Stimulated activated CD4-positive, alpha-beta T cell treated with anti-CD3 and anti-CD28 coated beads, Interleukin-15, amount 100 ng/mL, for 48 hours (primary cell): ENCODE data around the gene FBXW11.
"Not testable (repeated sequence)": the region's sequence is repeated elsewhere in the genome, so short reads cannot be mapped to it uniquely, and the experiment has no call there.

Experiments
- DNase-seq, 2 donors: peaks; one replicate each; pipeline ENCODE4 v3.0.0-alpha.2; 2020; ENCODE audit warnings: low read depth in 2 of 2

The FBXW11 gene

DNA sequence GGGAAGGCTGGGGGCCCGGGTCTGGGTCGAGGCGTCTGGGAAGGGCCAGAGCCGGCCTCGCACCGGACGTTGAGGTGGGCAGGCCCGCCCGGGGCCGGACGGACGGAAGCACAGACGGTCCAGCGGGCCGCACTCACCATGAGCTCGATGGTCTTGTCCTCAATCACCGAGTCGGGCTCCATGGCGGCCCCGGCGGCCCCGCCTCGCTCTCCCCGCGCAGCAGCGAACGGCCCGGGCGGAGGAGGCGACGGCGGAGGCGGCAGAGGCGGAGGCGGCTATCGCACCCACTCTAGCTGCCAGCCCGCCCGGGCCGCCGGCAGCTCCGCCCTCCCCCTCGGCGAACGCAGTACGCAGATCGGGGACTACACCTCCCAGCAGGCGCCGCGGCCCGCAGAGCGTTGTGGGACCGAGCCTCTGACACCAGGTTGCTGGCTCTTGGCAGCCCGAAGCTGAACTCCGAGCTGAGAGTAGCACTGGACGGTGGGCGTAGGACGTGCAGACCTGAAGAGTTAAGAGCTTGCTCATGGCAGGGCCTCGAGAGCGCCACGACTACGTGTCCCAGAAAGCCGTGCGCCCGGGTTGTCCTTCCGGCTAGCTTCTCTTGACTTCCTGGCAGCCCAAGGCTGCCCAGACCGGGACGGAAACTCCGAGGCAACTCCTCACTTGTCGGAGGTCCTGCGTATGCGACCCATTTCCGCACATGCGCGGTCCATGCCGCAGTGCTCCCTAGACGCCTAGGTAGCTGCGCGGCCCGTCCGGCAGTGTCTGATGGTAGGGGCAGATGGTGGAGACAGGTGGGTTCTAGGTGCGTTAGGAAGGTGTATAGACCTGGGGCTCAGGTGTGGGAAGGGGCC, at the start of gene FBXW11:
TSS of gene FBXW11 (minus strand) at position 318 of the 854 bp plus-strand sequence. CDS start at position 182, 136 bp downstream.
- DNase-seq, result peak; percentile 94 to 96

DNA sequence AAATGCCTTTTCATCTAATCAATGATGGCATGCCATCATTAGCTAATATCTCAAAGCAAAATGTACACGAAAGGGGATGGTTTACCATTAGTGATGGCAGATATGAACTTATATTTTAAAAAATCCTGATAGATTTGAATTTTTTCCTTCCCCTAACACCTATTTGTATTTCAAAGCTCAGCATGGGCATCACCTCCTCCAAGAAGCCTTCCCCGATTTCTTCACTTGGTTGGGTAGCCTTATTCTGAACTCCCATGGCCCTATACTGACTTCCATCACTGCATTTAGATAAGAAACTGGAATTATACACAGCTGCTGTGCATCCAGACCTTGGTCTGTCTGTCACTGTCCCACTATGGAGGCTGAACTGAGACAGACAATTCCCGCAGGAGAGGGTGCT, 49.6 kb upstream of the FBXW11 start:
- DNase-seq, result no peak

DNA sequence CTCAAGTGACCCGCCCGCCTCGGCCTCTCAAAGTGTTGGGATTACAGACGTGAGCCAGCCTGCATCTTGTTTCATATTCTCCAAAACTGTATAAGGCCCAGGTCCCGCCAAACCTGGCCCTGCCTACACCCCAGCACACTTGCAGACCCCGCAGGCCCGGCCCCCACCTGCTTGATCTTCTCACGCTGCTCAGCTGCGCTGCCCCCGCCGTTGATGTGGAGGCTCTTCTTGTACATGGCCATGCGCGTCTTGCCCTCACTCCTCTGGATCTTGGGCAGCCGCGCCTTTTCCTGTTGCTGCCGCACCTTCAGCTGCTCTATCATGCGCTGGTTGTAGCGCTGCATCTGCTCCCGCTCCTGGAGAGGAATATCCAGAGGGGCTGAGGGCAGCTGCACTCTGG, 49.0 kb upstream of the FBXW11 start:
- DNase-seq, result no peak

DNA sequence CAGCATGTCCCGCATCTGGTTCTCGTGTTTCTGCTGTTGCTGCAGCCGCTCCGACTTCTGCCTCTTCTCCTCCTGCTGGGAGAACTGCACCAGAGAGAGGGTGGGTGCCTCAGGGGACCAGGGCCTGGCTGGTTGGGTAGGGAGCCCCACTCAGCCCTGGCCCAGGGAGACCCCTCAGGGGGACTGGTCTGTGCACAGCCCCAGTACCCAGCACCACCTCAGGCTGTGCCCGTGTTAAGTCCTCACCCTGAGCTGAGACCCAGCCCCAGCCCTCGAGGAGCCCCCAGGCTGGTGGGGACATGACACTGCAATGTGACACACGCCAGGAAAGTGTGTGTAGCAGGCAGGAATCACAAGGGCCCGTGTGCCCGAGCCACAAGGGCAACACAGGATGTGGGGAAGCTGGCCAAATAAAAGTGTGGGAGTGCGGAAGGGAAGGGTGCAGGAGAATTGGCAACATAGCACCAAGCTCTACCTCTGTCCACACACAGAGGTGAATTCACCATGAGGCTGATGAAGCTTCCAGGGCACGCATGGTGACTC, 48.2 kb upstream of the FBXW11 start:
- DNase-seq, result no peak

DNA sequence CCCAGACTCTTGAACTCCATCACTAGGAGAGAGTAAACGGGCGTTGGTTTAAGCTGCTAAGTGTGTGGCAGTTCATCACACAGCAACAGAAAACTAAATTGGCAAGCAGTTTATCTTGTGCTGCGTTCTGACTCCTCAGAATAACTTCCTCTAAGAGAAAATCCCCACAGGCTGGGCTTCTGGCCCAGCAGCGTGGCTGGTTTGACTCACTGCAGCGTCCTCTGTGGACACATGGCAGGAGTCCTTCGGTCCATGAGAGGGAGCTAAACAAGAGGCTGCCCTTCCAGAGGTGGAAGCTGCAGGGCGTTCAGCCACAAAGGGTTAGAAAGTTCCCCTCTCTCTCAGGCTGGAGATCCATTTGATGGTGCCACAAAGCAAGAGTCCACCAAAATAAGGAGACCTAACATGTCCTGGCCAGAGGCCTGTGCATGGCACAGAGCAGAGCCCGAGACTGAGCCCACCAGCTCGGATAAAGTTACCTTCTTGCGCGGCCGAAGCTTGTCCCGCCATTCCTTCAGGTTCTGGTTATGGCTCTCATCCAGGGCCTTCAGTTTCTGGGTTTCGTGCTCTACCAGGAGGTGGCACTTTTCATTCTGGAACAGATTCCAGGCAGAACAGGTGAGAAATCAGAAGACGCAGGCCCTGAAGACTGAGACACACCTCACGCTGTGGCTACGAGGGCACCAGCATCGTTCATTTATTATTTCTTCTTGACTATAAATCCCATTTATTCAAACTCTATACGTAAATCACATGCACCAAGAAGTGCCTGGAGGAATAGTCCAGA, 46.2 kb upstream of the FBXW11 start:
- DNase-seq, result no peak

DNA sequence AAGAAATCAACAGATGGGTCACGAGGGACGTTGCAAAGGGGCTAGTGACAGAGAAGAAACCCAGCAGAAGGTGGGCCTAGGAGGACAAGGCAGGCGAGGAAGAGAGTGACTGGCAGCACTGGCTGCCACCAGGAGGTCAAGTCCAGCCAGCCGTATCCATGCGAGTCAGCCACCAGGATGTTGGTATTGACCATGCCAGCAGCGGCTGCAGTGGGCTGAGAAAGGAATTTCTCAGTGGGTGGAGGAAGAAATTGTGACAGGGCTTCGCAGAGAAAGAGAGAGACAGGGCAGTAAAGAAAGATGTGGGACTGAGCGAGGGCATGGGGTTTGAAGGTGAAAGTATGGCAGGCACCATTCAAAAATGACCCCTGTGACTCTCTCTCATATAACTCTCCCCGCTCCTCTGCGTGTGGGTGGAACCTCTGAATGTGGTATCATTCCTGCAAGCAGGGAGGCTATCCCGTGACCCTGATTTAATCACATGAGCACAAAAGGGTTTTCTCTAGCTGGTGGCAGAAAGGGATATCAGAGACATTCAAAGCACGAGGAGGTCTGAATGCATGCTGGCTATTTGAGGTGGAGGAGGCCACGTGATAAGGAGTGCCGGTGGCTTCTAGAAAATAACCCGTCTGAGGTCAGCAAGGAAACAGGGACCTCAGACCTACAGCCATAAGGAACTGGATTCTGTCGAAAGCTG, 45.4 kb upstream of the FBXW11 start:
- no peak for DNase-seq

DNA sequence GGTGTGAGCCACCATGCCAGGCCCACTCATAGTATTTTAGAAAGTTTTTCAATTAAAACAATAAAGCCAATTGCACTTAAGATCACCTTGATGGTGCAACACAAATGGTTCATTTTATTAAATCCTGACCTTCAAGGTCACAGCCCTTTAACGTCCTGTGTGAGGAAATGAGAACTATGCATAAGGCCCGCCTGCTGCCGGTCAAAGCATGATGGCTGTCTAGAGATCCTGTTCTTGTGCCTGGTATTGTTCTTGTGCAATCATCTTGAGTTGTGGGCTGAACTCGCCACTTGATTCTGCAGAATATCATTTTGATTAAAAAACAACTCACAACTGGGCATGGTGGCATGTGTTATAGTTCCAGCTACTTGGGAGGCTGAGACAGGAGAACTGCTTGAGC, 43.6 kb upstream of the FBXW11 start:
- no peak for DNase-seq

DNA sequence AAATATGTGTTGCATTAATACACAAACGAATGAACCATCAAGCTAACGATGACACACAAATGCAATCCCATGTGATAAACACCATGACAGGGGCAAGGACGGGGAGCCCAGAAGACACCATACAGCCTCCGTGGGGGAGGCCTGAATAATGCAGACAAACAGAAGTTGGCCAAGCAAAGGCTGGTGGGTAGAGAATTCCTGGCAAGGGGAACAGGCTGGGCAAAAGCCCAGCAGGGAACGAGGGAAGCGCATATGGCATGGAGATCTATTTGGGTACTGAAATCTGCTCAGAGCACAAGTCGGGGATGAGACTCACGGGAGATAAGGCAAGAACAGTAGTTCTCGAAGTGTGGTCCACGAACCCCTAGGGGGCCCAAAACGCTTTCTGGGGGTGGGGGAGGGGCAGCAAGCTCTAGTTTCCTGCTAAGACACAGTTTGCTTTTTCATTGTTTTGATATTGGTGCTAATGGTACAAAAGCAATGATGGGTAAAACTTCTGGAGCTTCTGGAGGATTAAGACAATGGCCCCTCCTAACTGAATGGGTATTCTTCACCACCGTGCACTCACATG, 42.9 kb upstream of the FBXW11 start:
- DNase-seq, result no peak

DNA sequence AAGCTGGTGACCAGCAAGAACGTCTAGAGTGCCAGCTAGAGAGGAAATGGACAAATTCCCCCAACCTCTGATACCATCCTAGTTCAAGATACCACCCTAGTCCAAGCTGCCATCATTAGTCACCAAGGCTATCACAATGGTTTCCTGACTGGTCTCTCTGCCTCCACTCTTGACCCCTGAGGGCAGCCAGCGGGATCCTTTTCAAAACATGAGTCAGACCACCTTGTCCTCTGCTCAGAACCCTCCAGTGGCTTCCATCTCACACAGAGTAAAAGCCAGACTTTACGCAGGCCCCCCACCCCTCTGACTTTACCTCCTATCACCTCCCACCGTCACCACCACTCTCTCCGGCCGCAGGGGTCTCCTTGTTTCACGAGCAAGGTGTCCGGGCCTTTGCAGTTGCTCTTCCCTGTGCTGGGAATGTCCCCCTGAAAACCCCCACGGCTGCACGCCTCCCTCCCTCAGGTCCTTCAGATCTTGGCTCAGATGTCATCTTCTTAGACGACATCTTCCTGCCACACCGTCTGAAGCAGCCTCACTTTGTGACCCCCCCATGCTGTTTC, 42.2 kb upstream of the FBXW11 start:
- no peak for DNase-seq

DNA sequence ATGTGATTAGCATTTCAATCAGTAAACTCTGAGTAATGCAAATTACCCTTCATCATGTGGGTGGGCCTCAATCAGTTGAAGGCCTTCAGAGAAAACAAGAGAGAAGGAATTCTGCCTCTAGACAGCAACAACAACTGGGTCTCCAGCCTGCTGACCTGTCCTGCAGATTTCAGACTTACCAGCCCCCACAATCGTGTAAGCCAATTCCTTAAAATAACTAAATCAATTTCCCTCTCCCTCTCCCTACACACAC, 41.7 kb upstream of the FBXW11 start:
- no peak for DNase-seq

DNA sequence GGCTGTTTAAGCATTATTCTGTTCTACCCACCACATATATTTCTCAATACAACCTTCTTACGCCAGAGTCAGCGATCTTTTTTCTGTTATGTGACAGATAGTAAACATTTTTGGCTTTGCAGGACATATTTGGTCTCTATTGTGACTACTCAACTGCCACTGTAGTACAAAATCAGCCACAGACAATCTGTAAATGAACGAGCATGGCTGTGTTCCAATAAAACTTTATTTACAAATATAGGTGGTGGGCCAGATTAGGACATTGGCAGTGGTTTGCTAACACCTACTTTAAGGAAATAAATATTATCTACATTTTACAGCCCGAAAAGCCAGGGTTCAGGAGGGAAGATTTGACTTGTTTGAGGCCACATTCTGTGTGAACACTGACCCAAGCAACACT, 40.2 kb upstream of the FBXW11 start:
- no peak for DNase-seq

DNA sequence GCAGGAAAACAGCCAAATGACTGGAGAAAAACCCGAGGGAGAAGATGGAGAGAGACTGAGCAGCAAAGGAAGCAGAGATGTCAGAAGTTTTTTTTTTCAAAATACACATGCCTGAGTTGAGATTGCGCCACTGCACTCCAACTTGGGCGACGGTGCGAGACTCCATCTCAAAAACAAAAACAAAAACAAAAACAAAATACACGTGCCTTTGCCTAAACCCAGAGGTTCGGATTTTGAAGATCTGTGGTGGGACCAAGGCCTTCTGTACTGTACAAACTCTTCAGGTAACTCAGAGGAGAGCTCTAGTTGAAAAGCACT, 38.8 kb upstream of the FBXW11 start:
- no peak for DNase-seq

DNA sequence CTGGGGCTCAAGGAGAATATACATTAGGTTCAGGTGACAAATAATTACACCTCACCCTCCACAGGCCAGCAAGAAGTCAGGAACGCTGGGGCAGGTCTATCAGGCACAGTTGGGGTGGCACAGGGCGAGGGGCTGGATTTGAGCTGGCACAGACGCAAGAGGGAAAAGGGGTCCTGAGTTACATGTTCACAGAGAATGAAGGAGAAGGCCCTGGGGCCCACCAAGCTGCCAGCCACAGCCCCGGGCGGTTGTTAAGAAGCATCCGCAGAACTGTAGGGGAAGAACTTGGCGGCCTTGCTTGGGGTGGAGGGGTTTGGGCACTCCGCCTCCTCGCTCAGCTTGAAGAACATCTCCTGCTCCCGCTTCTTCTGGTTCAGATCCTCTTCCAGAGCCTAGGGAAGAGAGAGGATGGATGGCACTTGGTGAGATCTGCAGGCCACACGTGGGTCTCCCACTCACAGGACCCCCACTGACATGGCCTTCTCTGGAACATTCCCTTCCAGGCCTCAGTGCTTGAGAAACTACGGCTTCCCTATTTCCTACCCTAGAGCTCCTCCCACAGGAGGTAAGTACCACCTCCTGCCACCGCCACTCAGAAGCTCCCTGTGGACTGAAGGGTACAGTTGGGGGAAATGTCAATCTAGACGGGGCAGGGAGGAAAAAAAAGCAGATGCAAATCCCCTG, 38.3 kb upstream of the FBXW11 start:
- no peak for DNase-seq

DNA sequence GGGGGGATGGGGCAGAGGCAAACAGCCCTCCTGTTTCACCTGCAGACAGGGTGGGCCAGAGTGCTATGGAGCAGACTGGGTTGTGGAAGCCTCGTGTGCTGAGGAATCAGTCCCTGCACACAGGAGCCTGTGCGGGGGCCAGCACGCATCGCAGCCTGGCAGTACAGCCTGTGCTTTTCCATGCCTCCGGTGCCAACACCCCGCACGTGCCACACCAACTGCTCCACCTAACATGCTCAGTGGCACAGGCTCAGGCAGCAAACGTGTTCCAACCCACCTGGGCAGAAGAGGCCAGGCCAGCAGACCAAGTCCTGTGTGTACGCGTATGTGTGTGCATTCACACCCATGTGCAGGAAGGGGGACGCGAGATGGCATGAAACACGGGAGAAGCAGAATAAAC, 37.4 kb upstream of the FBXW11 start:
- DNase-seq, result no peak

DNA sequence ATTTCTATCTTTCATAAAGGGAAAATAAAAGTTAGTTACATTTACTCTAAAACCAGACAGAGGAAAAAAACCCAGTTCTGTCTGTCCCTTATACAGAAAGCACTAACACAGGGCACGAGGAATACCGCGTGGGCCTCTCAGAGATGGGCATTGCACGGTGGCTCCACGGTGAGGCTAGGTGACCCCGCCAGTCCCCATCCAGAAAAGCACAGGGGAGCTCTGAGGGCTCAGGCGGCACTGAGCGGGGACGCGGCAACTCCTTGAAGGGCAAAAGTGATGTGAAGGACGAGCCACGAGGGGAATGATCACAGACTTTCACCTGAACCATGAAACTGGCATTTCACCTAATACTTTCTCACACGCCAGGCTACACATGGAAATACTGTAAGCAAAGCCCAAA, 35.7 kb upstream of the FBXW11 start:
- no peak for DNase-seq

DNA sequence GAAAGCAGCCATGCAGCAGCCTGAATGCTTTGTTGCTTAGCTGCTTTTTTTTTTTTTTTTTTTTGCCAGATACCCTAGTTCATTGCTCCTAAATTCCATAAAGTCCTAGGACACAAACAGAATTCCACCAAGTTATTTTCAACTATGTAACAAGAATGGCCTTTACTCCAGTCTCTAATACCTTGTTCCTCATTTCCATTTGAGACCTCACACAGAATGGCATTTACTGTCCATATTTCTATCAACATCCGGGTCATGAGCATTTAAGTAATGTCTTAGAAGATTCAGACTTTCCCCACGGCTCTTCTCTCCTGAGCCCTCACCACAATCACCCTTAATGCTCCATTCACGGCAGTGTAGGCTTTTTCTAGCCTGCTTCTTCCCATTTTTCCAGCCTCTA, 31.7 kb upstream of the FBXW11 start:
- DNase-seq, result no peak

DNA sequence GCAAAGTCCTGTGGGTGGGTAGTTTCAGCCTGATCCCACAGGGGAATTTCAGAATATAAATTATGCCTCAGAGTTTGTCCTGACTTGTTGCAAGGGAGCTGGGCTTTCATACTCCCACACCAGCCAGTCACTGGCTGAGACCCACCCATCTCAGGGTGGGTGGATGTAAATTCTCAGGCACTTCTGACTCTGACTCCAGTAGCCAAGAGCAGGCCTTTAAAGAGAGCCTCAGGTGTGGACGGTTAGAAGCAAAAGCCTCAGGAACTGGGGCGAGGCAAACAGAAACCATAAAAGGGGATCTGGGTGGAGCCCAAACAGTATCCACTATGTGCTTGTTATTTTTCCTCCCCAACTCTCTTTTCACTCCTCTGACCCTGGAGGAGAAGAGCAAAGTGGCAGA, 28.6 kb upstream of the FBXW11 start:
- DNase-seq, result no peak

DNA sequence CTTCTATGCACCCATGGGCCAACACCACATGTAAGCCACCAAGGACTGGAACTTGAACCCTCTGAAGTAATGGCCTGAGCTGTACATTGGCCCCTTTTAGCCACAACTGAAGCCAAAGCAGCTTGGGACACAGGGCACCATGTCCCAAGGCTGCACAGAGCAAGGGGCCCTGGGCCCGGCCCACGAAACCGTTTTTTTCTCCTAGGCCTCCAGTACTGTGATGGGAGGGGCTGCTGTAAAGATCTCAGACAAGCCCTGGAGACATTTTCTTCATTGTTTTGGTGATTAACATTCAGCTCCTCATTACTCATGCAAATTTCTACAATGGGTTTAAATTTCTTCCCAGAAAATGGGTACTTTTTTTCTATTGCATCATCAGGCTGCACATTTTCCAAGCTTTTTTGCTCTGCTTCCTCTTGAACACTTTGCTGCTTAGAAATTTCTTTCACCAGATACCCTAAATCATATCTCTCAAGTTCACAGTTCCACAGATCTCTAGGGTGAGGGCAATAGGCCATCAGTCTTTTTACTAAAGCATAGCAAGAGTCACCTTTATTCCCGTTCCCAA, 25.5 kb upstream of the FBXW11 start:
- no peak for DNase-seq

DNA sequence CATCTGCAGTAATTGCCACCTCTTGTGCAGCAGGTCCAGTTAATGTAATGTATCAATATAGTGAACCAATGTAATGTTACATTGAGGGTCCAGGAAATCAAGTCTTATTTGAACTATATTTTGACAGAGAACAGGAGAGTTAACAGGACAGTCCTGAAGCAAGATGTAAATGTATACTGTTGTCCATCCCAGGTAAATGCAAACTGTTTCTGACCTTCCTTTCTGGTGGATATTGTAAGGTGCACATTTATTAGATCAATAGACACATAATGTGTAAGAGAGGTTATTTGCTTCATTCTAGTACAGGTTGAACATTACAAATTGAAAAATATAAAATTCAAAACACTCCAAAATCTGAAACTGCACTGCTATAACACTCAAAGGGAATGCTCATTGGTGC, 23.4 kb upstream of the FBXW11 start:
- no peak for DNase-seq

DNA sequence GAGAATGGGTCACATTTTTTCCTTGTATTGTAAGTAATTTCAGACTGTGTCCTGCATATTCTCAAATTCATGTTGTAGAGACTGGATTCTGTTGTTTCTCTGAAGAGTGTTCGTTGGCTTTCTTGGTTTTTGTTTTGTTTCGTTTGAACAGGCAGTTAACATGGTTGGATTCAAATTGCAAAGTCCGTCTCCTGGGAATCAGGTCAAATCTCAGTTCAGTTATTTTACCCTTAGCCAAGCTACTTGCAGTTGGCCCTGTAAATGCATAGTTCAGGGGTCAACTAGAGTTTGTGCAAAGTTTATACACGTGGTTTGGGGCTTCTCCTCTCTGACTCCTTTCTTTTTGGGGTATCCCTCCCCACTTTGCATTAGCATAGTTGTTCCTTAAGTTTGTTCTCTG, 21.7 kb upstream of the FBXW11 start:
- DNase-seq, result no peak

DNA sequence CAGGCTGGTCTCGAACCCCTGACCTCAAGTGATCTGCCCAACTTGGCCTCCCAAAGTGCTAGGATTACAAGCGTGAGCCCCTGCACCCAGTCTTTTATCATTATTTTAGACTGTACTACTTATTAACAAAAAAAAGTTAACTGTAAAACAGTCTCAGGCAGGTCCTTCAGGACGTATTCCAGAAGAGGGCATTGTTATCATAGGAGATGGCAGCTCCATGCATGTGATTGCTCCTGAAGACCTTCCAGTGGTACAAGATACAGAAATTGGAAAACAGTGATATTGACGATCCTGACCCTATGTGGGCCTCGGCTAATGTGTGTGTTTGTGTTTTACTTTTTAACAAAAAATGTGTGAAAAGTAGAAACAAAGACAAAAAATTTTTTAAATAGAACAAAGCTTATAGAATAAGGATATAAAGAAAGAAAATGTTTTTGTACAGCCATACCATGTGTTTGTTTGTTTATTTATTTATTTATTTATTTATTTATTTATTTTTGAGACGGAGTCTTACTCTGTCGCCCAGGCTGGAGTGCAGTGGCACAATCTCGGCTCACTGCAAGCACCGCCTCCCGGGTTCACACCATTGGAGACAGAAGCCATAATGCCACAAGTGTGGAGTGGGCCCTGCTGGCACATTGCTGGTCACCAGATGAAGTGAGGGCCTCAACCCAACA, 13.8 kb upstream of the FBXW11 start:
- not testable (repeated sequence) for DNase-seq
